ENCODE results near the gene GPR61.
A peak's percentile ranks its signal among the peaks of the same experiment; 100 is the strongest.

The GPR61 gene

GRCh38 chr1:109539676-109540075 lies at the start of gene GPR61:
Gene GPR61 (plus strand): TSS chr1:109539872. CDS start chr1:109543023, 3,151 bp downstream.
- Histone ChIP-seq H3K9me3 (ENCODE audit: control insufficient read depth in 5 of 5, low read length in 5 of 5) (no peaks in the 10 kb centered on the region), H3K9ac (ENCODE audit: low read length in 5 of 5) (no peak within 1 kb of the TSS), H3K36me3 (ENCODE audit: control insufficient read depth in 5 of 5, insufficient read depth in 5 of 5, low read length in 5 of 5) (no peaks in the 10 kb centered on the region), H3K27me3 (ENCODE audit: control insufficient read depth in 5 of 5, insufficient read depth in 4 of 5, low read length in 5 of 5) (peaks cover 0 to 5% (median 0%) of the 10 kb centered on the region in 5 donors), H3K27ac (ENCODE audit: low read depth, low read length) (no peak within 1 kb of the TSS), H3K4me3 (ENCODE audit: low read depth in 1 of 5, low read length in 5 of 5) (no peak within 1 kb of the TSS), H3K4me1 (ENCODE audit: control insufficient read depth in 5 of 5, insufficient read depth in 5 of 5, low read length in 5 of 5) (peaks cover 0 to 4% (median 0%) of the 10 kb centered on the region in 5 donors)

- Histone ChIP-seq H3K36me3 (ENCODE audit: control insufficient read depth in 5 of 5, insufficient read depth in 5 of 5, low read length in 5 of 5) (peaks cover 0 to 29% (median 12%) of the 10 kb centered on the region in 5 donors), H3K9me3 (ENCODE audit: control insufficient read depth in 5 of 5, low read length in 5 of 5) (no peaks in the 10 kb centered on the region), H3K27ac (ENCODE audit: low read depth, low read length) (no peak overlapping the region), H3K27me3 (ENCODE audit: control insufficient read depth in 5 of 5, insufficient read depth in 4 of 5, low read length in 5 of 5) (no peaks in the 10 kb centered on the region), H3K4me3 (ENCODE audit: low read depth in 1 of 5, low read length in 5 of 5) (no peak overlapping the region), H3K9ac (ENCODE audit: low read length in 5 of 5) (no peak overlapping the region), H3K4me1 (ENCODE audit: control insufficient read depth in 5 of 5, insufficient read depth in 5 of 5, low read length in 5 of 5) (peaks cover 3 to 22% (median 17%) of the 10 kb centered on the region in 5 donors)
Measured at GRCh38 chr1:109490029-109490933, 49.4 kb upstream of the GPR61 start.

- H3K9ac ChIP-seq (ENCODE audit: low read length in 5 of 5) = no peak overlapping the region
- no peaks in the 10 kb centered on the region for H3K27me3 ChIP-seq (ENCODE audit: control insufficient read depth in 5 of 5, insufficient read depth in 4 of 5, low read length in 5 of 5)
- no peak overlapping the region for H3K27ac ChIP-seq (ENCODE audit: low read depth, low read length)
- no peak overlapping the region for H3K4me3 ChIP-seq (ENCODE audit: low read depth in 1 of 5, low read length in 5 of 5)
- peaks cover 3 to 26% (median 17%) of the 10 kb centered on the region in 5 donors for H3K4me1 ChIP-seq (ENCODE audit: control insufficient read depth in 5 of 5, insufficient read depth in 5 of 5, low read length in 5 of 5)
- peaks cover 0 to 32% (median 12%) of the 10 kb centered on the region in 5 donors for H3K36me3 ChIP-seq (ENCODE audit: control insufficient read depth in 5 of 5, insufficient read depth in 5 of 5, low read length in 5 of 5)
- no peaks in the 10 kb centered on the region for H3K9me3 ChIP-seq (ENCODE audit: control insufficient read depth in 5 of 5, low read length in 5 of 5)
Measured at GRCh38 chr1:109490934-109491302, 48.8 kb upstream of the GPR61 start.

GRCh38 chr1:109491372-109491771 lies 48.3 kb upstream of the GPR61 start:
- Histone ChIP-seq H3K4me1 (ENCODE audit: control insufficient read depth in 5 of 5, insufficient read depth in 5 of 5, low read length in 5 of 5) (peaks cover 3 to 26% (median 17%) of the 10 kb centered on the region in 5 donors), H3K27me3 (ENCODE audit: control insufficient read depth in 5 of 5, insufficient read depth in 4 of 5, low read length in 5 of 5) (no peaks in the 10 kb centered on the region), H3K9me3 (ENCODE audit: control insufficient read depth in 5 of 5, low read length in 5 of 5) (no peaks in the 10 kb centered on the region), H3K9ac (ENCODE audit: low read length in 5 of 5) (no peak overlapping the region), H3K4me3 (ENCODE audit: low read depth in 1 of 5, low read length in 5 of 5) (no peak overlapping the region), H3K36me3 (ENCODE audit: control insufficient read depth in 5 of 5, insufficient read depth in 5 of 5, low read length in 5 of 5) (peaks cover 0 to 33% (median 15%) of the 10 kb centered on the region in 5 donors), H3K27ac (ENCODE audit: low read depth, low read length) (no peak overlapping the region)

GRCh38 chr1:109492779-109493178 lies 46.9 kb upstream of the GPR61 start:
- peaks cover 3 to 26% (median 17%) of the 10 kb centered on the region in 5 donors for H3K4me1 ChIP-seq (ENCODE audit: control insufficient read depth in 5 of 5, insufficient read depth in 5 of 5, low read length in 5 of 5)
- H3K9ac ChIP-seq (ENCODE audit: low read length in 5 of 5) = no peak overlapping the region
- peaks cover 0 to 40% (median 28%) of the 10 kb centered on the region in 5 donors for H3K36me3 ChIP-seq (ENCODE audit: control insufficient read depth in 5 of 5, insufficient read depth in 5 of 5, low read length in 5 of 5)
- H3K27ac ChIP-seq (ENCODE audit: low read depth, low read length) = no peak overlapping the region
- H3K4me3 ChIP-seq (ENCODE audit: low read depth in 1 of 5, low read length in 5 of 5) = no peak overlapping the region
- H3K9me3 ChIP-seq (ENCODE audit: control insufficient read depth in 5 of 5, low read length in 5 of 5) = no peaks in the 10 kb centered on the region
- H3K27me3 ChIP-seq (ENCODE audit: control insufficient read depth in 5 of 5, insufficient read depth in 4 of 5, low read length in 5 of 5) = no peaks in the 10 kb centered on the region

GRCh38 chr1:109493227-109493626 lies 46.4 kb upstream of the GPR61 start:
- H3K9me3 ChIP-seq (ENCODE audit: control insufficient read depth in 5 of 5, low read length in 5 of 5) = no peaks in the 10 kb centered on the region
- H3K27me3 ChIP-seq (ENCODE audit: control insufficient read depth in 5 of 5, insufficient read depth in 4 of 5, low read length in 5 of 5) = no peaks in the 10 kb centered on the region
- H3K4me3 ChIP-seq (ENCODE audit: low read depth in 1 of 5, low read length in 5 of 5) = peak overlapping the region in 3 of 5 donors; percentile 61 to 99 (median 95)
- H3K9ac ChIP-seq (ENCODE audit: low read length in 5 of 5) = peak overlapping the region in 4 of 5 donors; percentile 23 to 64 (median 40)
- peaks cover 3 to 26% (median 17%) of the 10 kb centered on the region in 5 donors for H3K4me1 ChIP-seq (ENCODE audit: control insufficient read depth in 5 of 5, insufficient read depth in 5 of 5, low read length in 5 of 5)
- H3K36me3 ChIP-seq (ENCODE audit: control insufficient read depth in 5 of 5, insufficient read depth in 5 of 5, low read length in 5 of 5) = peaks cover 0 to 41% (median 29%) of the 10 kb centered on the region in 5 donors
- no peak overlapping the region for H3K27ac ChIP-seq (ENCODE audit: low read depth, low read length)

- no peaks in the 10 kb centered on the region for H3K27me3 ChIP-seq (ENCODE audit: control insufficient read depth in 5 of 5, insufficient read depth in 4 of 5, low read length in 5 of 5)
- no peaks in the 10 kb centered on the region for H3K9me3 ChIP-seq (ENCODE audit: control insufficient read depth in 5 of 5, low read length in 5 of 5)
- H3K27ac ChIP-seq (ENCODE audit: low read depth, low read length) = peak within 1 kb of the TSS; percentile 41
- H3K9ac ChIP-seq (ENCODE audit: low read length in 5 of 5) = peak within 1 kb of the TSS; percentile 30 to 68 (median 52)
- H3K4me1 ChIP-seq (ENCODE audit: control insufficient read depth in 5 of 5, insufficient read depth in 5 of 5, low read length in 5 of 5) = peaks cover 3 to 26% (median 17%) of the 10 kb centered on the region in 5 donors
- peak within 1 kb of the TSS; percentile 84 to 99 (median 96) for H3K4me3 ChIP-seq (ENCODE audit: low read depth in 1 of 5, low read length in 5 of 5)
- peaks cover 0 to 38% (median 24%) of the 10 kb centered on the region in 5 donors for H3K36me3 ChIP-seq (ENCODE audit: control insufficient read depth in 5 of 5, insufficient read depth in 5 of 5, low read length in 5 of 5)
Measured at GRCh38 chr1:109493805-109494539, 45.7 kb upstream of the GPR61 start, which contains the start of gene CYB561D1. Gene CYB561D1 (plus strand): TSS chr1:109494094. CDS start chr1:109494140, 46 bp downstream.

GRCh38 chr1:109495738-109496137 lies 43.9 kb upstream of the GPR61 start:
- no peak overlapping the region for H3K4me3 ChIP-seq (ENCODE audit: low read depth in 1 of 5, low read length in 5 of 5)
- H3K27ac ChIP-seq (ENCODE audit: low read depth, low read length) = no peak overlapping the region
- no peak overlapping the region for H3K9ac ChIP-seq (ENCODE audit: low read length in 5 of 5)
- peaks cover 0 to 39% (median 31%) of the 10 kb centered on the region in 5 donors for H3K36me3 ChIP-seq (ENCODE audit: control insufficient read depth in 5 of 5, insufficient read depth in 5 of 5, low read length in 5 of 5)
- H3K27me3 ChIP-seq (ENCODE audit: control insufficient read depth in 5 of 5, insufficient read depth in 4 of 5, low read length in 5 of 5) = no peaks in the 10 kb centered on the region
- H3K9me3 ChIP-seq (ENCODE audit: control insufficient read depth in 5 of 5, low read length in 5 of 5) = no peaks in the 10 kb centered on the region
- peaks cover 3 to 25% (median 17%) of the 10 kb centered on the region in 5 donors for H3K4me1 ChIP-seq (ENCODE audit: control insufficient read depth in 5 of 5, insufficient read depth in 5 of 5, low read length in 5 of 5)

- Histone ChIP-seq H3K27ac (ENCODE audit: low read depth, low read length) (no peak overlapping the region), H3K36me3 (ENCODE audit: control insufficient read depth in 5 of 5, insufficient read depth in 5 of 5, low read length in 5 of 5) (peaks cover 0 to 52% (median 34%) of the 10 kb centered on the region in 5 donors), H3K9ac (ENCODE audit: low read length in 5 of 5) (no peak overlapping the region), H3K9me3 (ENCODE audit: control insufficient read depth in 5 of 5, low read length in 5 of 5) (no peaks in the 10 kb centered on the region), H3K4me1 (ENCODE audit: control insufficient read depth in 5 of 5, insufficient read depth in 5 of 5, low read length in 5 of 5) (peaks cover 3 to 24% (median 17%) of the 10 kb centered on the region in 5 donors), H3K4me3 (ENCODE audit: low read depth in 1 of 5, low read length in 5 of 5) (no peak overlapping the region), H3K27me3 (ENCODE audit: control insufficient read depth in 5 of 5, insufficient read depth in 4 of 5, low read length in 5 of 5) (no peaks in the 10 kb centered on the region)
Measured at GRCh38 chr1:109497449-109498160, 42.1 kb upstream of the GPR61 start.

Measured in subcutaneous abdominal adipose tissue (tissue), 5 donors.